ENCODE data around the gene NCEH1.
"Not testable (repeated sequence)": the region's sequence is repeated elsewhere in the genome, so short reads cannot be mapped to it uniquely, and the experiment has no call there.

Gene NCEH1

GRCh38 chr3:172609750-172610149, 101.1 kb downstream of the NCEH1 start:
- no peak for DNase-seq

GRCh38 chr3:172608575-172608974, 102.3 kb downstream of the NCEH1 start:
- no peak for DNase-seq

- DNase-seq, result no peak
Observed at GRCh38 chr3:172607305-172608121, 103.4 kb downstream of the NCEH1 start.

- no peak for DNase-seq
Observed at GRCh38 chr3:172606021-172606420, 104.8 kb downstream of the NCEH1 start.

- DNase-seq, result no peak
Observed at GRCh38 chr3:172604895-172605646, 105.8 kb downstream of the NCEH1 start.

- DNase-seq, result no peak
Observed at GRCh38 chr3:172601066-172601832, 109.6 kb downstream of the NCEH1 start.

GRCh38 chr3:172600644-172601065, 110.2 kb downstream of the NCEH1 start:
- DNase-seq, result no peak

GRCh38 chr3:172598904-172599303, 112.0 kb downstream of the NCEH1 start:
- DNase-seq, result no peak

- DNase-seq, result no peak
Observed at GRCh38 chr3:172596394-172596706, 114.5 kb downstream of the NCEH1 start.

GRCh38 chr3:172595664-172596393, 115.0 kb downstream of the NCEH1 start:
- peak; percentile 81 for DNase-seq

GRCh38 chr3:172594900-172595663, 115.8 kb downstream of the NCEH1 start:
- not testable (repeated sequence) for DNase-seq

- no peak for DNase-seq
Observed at GRCh38 chr3:172592898-172593669, 117.8 kb downstream of the NCEH1 start.

- DNase-seq, result peak; percentile 90
Observed at GRCh38 chr3:172591876-172592771, 118.7 kb downstream of the NCEH1 start.

GRCh38 chr3:172591125-172591605, 119.7 kb downstream of the NCEH1 start:
- no peak for DNase-seq

GRCh38 chr3:172586436-172586835, 124.4 kb downstream of the NCEH1 start:
- no peak for DNase-seq

- DNase-seq, result no peak
Observed at GRCh38 chr3:172585954-172586353, 124.9 kb downstream of the NCEH1 start.

- DNase-seq, result no peak
Observed at GRCh38 chr3:172582712-172583111, 128.2 kb downstream of the NCEH1 start.

- no peak for DNase-seq
Observed at GRCh38 chr3:172581757-172582166, 129.1 kb downstream of the NCEH1 start.

- no peak for DNase-seq
Observed at GRCh38 chr3:172580680-172581401, 130.0 kb downstream of the NCEH1 start.
